ENCODE results near the gene FZD7. TPM values are rescaled to one million over a fixed set of nuclear protein-coding genes. Genes with fewer than 3 reads are reported as not detected.

FZD7 gene
- polyA plus RNA-seq, 1 donor (not counting 4 experiments of a cell fraction or from before 2014, with no cell fraction given): 1.3 TPM

- Histone ChIP-seq H3K27me3 (ENCODE audit: control insufficient read depth, extremely low read depth, insufficient read depth, low read length) (no peaks in the 10 kb centered on the region), H3K79me2 (ENCODE audit: control insufficient read depth, insufficient read depth, low read length) (no peaks in the 10 kb centered on the region), H2AFZ (ENCODE audit: control insufficient read depth, low read length) (no peak overlapping the region), H3K4me3 (ENCODE audit: control insufficient read depth in 2 of 3, extremely low read depth in 1 of 3, insufficient read depth in 2 of 3, low read depth in 1 of 3, low read length in 3 of 3) (no peak overlapping the region), H3K36me3 (ENCODE audit: control insufficient read depth in 2 of 2, extremely low read depth in 1 of 2, insufficient read depth in 2 of 2, low read length in 2 of 2) (no peaks in the 10 kb centered on the region), H3K9me3 (ENCODE audit: control insufficient read depth, low read depth, low read length) (no peaks in the 10 kb centered on the region), H3K9ac (ENCODE audit: control insufficient read depth, extremely low read depth, insufficient read depth, low read length) (no peak overlapping the region), H3K4me1 (ENCODE audit: control insufficient read depth, extremely low read depth, insufficient read depth, low read length) (no peaks in the 10 kb centered on the region), H3K9me1 (ENCODE audit: control insufficient read depth, extremely low read depth, insufficient read depth, low read length) (no peaks in the 10 kb centered on the region), H3K27ac (ENCODE audit: control insufficient read depth, insufficient read depth, low read length) (no peak overlapping the region), H3K4me2 (ENCODE audit: control insufficient read depth, extremely low read depth, insufficient read depth, low read depth, low read length) (no peak overlapping the region), H4K20me1 (ENCODE audit: control insufficient read depth, extremely low read depth, insufficient read depth, low read length) (no peaks in the 10 kb centered on the region)
- TF ChIP-seq EZH2 (IDR thresholded peaks at IDR 0.05; ENCODE audit: low read length) (no peak), CTCF (optimal IDR thresholded peaks at IDR 0.05 in 1 of 3, IDR thresholded peaks at IDR 0.05 in 1 of 3, conservative IDR thresholded peaks at IDR 0.05 in 1 of 3; ENCODE audit: extremely low read depth in 1 of 3, insufficient read depth in 2 of 3, low read length in 3 of 3) (no peak)
- DNase-seq (ENCODE audit: low read depth, low spot score): no peak
- FAIRE-seq: no peak
- dilution Hi-C loops (cut with MboI; ENCODE audit: extremely low pct_ligation_motif_present, low sequenced_read_pairs): no loop called here
Observed at GRCh38 chr2:202009019-202009481, 24.6 kb upstream of the FZD7 start.

- Histone ChIP-seq H3K27ac (ENCODE audit: control insufficient read depth, insufficient read depth, low read length) (no peak overlapping the region), H3K36me3 (ENCODE audit: control insufficient read depth in 2 of 2, extremely low read depth in 1 of 2, insufficient read depth in 2 of 2, low read length in 2 of 2) (no peaks in the 10 kb centered on the region), H3K9me1 (ENCODE audit: control insufficient read depth, extremely low read depth, insufficient read depth, low read length) (no peaks in the 10 kb centered on the region), H3K79me2 (ENCODE audit: control insufficient read depth, insufficient read depth, low read length) (no peaks in the 10 kb centered on the region), H3K4me2 (ENCODE audit: control insufficient read depth, extremely low read depth, insufficient read depth, low read depth, low read length) (no peak overlapping the region), H3K9ac (ENCODE audit: control insufficient read depth, extremely low read depth, insufficient read depth, low read length) (no peak overlapping the region), H3K27me3 (ENCODE audit: control insufficient read depth, extremely low read depth, insufficient read depth, low read length) (no peaks in the 10 kb centered on the region), H2AFZ (ENCODE audit: control insufficient read depth, low read length) (no peak overlapping the region), H3K9me3 (ENCODE audit: control insufficient read depth, low read depth, low read length) (no peaks in the 10 kb centered on the region), H3K4me3 (ENCODE audit: control insufficient read depth in 2 of 3, extremely low read depth in 1 of 3, insufficient read depth in 2 of 3, low read depth in 1 of 3, low read length in 3 of 3) (no peak overlapping the region), H3K4me1 (ENCODE audit: control insufficient read depth, extremely low read depth, insufficient read depth, low read length) (no peaks in the 10 kb centered on the region), H4K20me1 (ENCODE audit: control insufficient read depth, extremely low read depth, insufficient read depth, low read length) (no peaks in the 10 kb centered on the region)
- no peak for DNase-seq (ENCODE audit: low read depth, low spot score)
- FAIRE-seq: no peak
- TF ChIP-seq EZH2 (IDR thresholded peaks at IDR 0.05; ENCODE audit: low read length) (no peak), CTCF (optimal IDR thresholded peaks at IDR 0.05 in 1 of 3, IDR thresholded peaks at IDR 0.05 in 1 of 3, conservative IDR thresholded peaks at IDR 0.05 in 1 of 3; ENCODE audit: extremely low read depth in 1 of 3, insufficient read depth in 2 of 3, low read length in 3 of 3) (no peak)
- dilution Hi-C loops (cut with MboI; ENCODE audit: extremely low pct_ligation_motif_present, low sequenced_read_pairs): no loop called here
Observed at GRCh38 chr2:202009581-202009980, 24.1 kb upstream of the FZD7 start.

Measured in keratinocyte (primary cell).